ENCODE measurements around the gene FOXO3.
"Not testable (repeated sequence)": the region's sequence is repeated elsewhere in the genome, so short reads cannot be mapped to it uniquely, and the experiment has no call there.

FOXO3 gene

DNA sequence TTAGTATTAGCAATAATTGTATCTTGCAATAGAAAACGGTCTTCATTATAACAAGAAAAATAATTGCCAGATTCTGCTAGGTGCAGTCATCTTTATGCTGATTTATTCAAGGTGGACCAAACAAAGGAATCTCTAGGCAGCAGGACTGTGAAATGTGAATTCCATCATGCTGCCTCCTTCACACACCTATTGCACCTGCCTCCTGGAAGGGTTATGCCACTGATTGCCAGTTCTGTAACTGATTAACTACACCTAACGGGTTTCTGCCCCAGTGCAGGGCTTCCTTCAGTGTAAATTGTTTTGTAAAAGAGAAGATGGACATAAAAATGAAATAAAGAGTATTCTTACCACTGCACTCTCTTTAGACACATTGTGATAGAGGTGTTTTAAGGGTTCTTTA is 96.1 kb downstream of the FOXO3 start:
- Histone ChIP-seq H3K18ac (ENCODE audit: low read depth in 1 of 2, low read length in 2 of 2) (peak overlapping the region in 1 of 2 experiments; percentile 38), H3K27me3 (ENCODE audit: control insufficient read depth in 1 of 2, insufficient read depth in 1 of 2, low read length in 2 of 2) (no peaks in the 10 kb centered on the region), H3K79me1 (replicated peaks; ENCODE audit: low read length, poor library complexity, severe bottlenecking) (peaks cover 17% of the 10 kb centered on the region), H2BK15ac (ENCODE audit: low read depth, poor library complexity, severe bottlenecking) (no peak overlapping the region), H3K4me3 (ENCODE audit: insufficient read depth in 1 of 2, low read depth in 1 of 2, low read length in 2 of 2) (peak overlapping the region in 1 of 2 experiments; percentile 55), H2AK5ac (ENCODE audit: low read length, severe bottlenecking) (no peak overlapping the region), H3K4me1 (ENCODE audit: control insufficient read depth, insufficient read depth, low read depth, low read length) (peaks cover 13% of the 10 kb centered on the region), H3K23ac (ENCODE audit: low read length in 2 of 2) (no peak overlapping the region), H3K4me2 (ENCODE audit: low read length, poor library complexity, severe bottlenecking) (no peak overlapping the region), H2AFZ (ENCODE audit: low read depth, low read length) (no peak overlapping the region), H3K36me3 (ENCODE audit: control insufficient read depth in 1 of 2, insufficient read depth in 2 of 2, low read depth in 1 of 2, low read length in 2 of 2) (no peaks in the 10 kb centered on the region), H3K14ac (ENCODE audit: low read length in 2 of 2) (no peak overlapping the region), H4K8ac (ENCODE audit: low read length) (no peak overlapping the region), H4K91ac (ENCODE audit: low read length) (no peak overlapping the region), H3K9ac (ENCODE audit: low read length) (peak overlapping the region; percentile 80), H2BK5ac (ENCODE audit: low read depth, low read length, poor library complexity, severe bottlenecking) (no peak overlapping the region), H3K9me3 (ENCODE audit: control insufficient read depth, low read length) (no peaks in the 10 kb centered on the region), H2BK12ac (ENCODE audit: low read length in 2 of 2) (no peak overlapping the region), H3K27ac (ENCODE audit: low read length, poor library complexity, severe bottlenecking) (no peak overlapping the region), H3K4ac (ENCODE audit: low read depth in 1 of 2, low read length in 2 of 2) (no peak overlapping the region), H2BK120ac (ENCODE audit: low read depth, low read length) (no peak overlapping the region)
- WGBS, result no CpG with 5 or more reads among the region's 2 CpGs
- no peak for DNase-seq

DNA sequence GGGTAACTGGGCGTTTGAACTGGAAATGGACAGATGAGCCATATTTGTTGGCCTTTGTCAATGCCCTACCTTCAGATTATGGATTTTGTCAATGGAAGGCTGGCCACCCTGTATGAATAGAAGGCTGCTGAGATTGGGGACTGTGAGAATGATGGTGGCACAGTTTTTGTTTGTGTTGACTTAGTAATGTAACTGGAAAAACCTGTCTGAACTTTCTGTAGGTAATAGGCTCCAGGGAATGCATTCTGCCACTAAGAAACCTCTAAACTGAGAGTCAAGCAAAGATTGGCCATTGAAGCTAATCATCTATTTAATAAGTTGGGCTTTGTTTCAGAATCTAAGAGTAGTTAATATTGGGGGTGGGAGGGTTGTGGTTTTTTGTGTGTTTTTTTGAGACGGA is 97.5 kb downstream of the FOXO3 start:
- H3K4me3 ChIP-seq (ENCODE audit: insufficient read depth in 1 of 2, low read depth in 1 of 2, low read length in 2 of 2), result no peak overlapping the region
- H3K4me1 ChIP-seq (ENCODE audit: control insufficient read depth, insufficient read depth, low read depth, low read length), result peaks cover 13% of the 10 kb centered on the region
- H2BK15ac ChIP-seq (ENCODE audit: low read depth, poor library complexity, severe bottlenecking), result no peak overlapping the region
- H3K18ac ChIP-seq (ENCODE audit: low read depth in 1 of 2, low read length in 2 of 2), result no peak overlapping the region
- no peak overlapping the region for H3K23ac ChIP-seq (ENCODE audit: low read length in 2 of 2)
- no peak overlapping the region for H3K4ac ChIP-seq (ENCODE audit: low read depth in 1 of 2, low read length in 2 of 2)
- no peak overlapping the region for H3K14ac ChIP-seq (ENCODE audit: low read length in 2 of 2)
- no peak overlapping the region for H2BK5ac ChIP-seq (ENCODE audit: low read depth, low read length, poor library complexity, severe bottlenecking)
- H3K27me3 ChIP-seq (ENCODE audit: control insufficient read depth in 1 of 2, insufficient read depth in 1 of 2, low read length in 2 of 2), result no peaks in the 10 kb centered on the region
- peaks cover 16% of the 10 kb centered on the region for H3K79me1 ChIP-seq (replicated peaks; ENCODE audit: low read length, poor library complexity, severe bottlenecking)
- no peak overlapping the region for H4K91ac ChIP-seq (ENCODE audit: low read length)
- H4K8ac ChIP-seq (ENCODE audit: low read length), result no peak overlapping the region
- no peak overlapping the region for H3K27ac ChIP-seq (ENCODE audit: low read length, poor library complexity, severe bottlenecking)
- DNase-seq, result no peak
- H3K36me3 ChIP-seq (ENCODE audit: control insufficient read depth in 1 of 2, insufficient read depth in 2 of 2, low read depth in 1 of 2, low read length in 2 of 2), result no peaks in the 10 kb centered on the region
- no peak overlapping the region for H2BK12ac ChIP-seq (ENCODE audit: low read length in 2 of 2)
- H2BK120ac ChIP-seq (ENCODE audit: low read depth, low read length), result no peak overlapping the region
- no peak overlapping the region for H2AFZ ChIP-seq (ENCODE audit: low read depth, low read length)
- H3K9ac ChIP-seq (ENCODE audit: low read length), result no peak overlapping the region
- H3K9me3 ChIP-seq (ENCODE audit: control insufficient read depth, low read length), result no peaks in the 10 kb centered on the region
- 96% methylated on average over 2 of the region's 2 CpGs for WGBS
- no peak overlapping the region for H2AK5ac ChIP-seq (ENCODE audit: low read length, severe bottlenecking)
- H3K4me2 ChIP-seq (ENCODE audit: low read length, poor library complexity, severe bottlenecking), result no peak overlapping the region

DNA sequence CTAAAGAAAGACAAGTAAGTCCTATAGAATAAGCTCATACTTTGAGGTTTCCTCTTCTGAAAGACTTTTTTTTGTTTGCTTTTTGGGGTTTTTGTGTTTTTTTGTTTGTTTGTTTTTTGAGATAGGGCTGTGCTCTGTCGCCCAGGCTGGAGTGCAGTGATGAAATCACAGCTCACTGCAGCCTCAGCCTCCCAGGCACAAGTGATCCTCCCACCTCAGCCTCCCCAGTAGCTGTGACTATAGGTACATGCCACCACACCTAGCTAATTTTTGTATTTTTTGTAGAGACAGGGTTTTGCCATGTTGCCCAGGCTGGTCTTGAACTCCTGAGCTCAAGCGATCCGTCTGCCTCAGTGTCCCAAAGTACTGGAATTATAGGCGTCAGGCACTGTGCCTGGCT is 98.1 kb downstream of the FOXO3 start:
- H4K8ac ChIP-seq (ENCODE audit: low read length); DNase-seq; H2BK120ac ChIP-seq (ENCODE audit: low read depth, low read length); H3K23ac ChIP-seq (ENCODE audit: low read length in 2 of 2); H3K27me3 ChIP-seq (ENCODE audit: control insufficient read depth in 1 of 2, insufficient read depth in 1 of 2, low read length in 2 of 2); H2BK12ac ChIP-seq (ENCODE audit: low read length in 2 of 2); H2AFZ ChIP-seq (ENCODE audit: low read depth, low read length); H2BK15ac ChIP-seq (ENCODE audit: low read depth, poor library complexity, severe bottlenecking); H2BK5ac ChIP-seq (ENCODE audit: low read depth, low read length, poor library complexity, severe bottlenecking); H2AK5ac ChIP-seq (ENCODE audit: low read length, severe bottlenecking); H3K36me3 ChIP-seq (ENCODE audit: control insufficient read depth in 1 of 2, insufficient read depth in 2 of 2, low read depth in 1 of 2, low read length in 2 of 2); H3K27ac ChIP-seq (ENCODE audit: low read length, poor library complexity, severe bottlenecking); H3K4me3 ChIP-seq (ENCODE audit: insufficient read depth in 1 of 2, low read depth in 1 of 2, low read length in 2 of 2); H3K18ac ChIP-seq (ENCODE audit: low read depth in 1 of 2, low read length in 2 of 2); H3K9me3 ChIP-seq (ENCODE audit: control insufficient read depth, low read length); H3K9ac ChIP-seq (ENCODE audit: low read length); H3K4ac ChIP-seq (ENCODE audit: low read depth in 1 of 2, low read length in 2 of 2); H3K4me2 ChIP-seq (ENCODE audit: low read length, poor library complexity, severe bottlenecking); H4K91ac ChIP-seq (ENCODE audit: low read length); H3K14ac ChIP-seq (ENCODE audit: low read length in 2 of 2): not testable (repeated sequence)
- WGBS, result 100% methylated on average over 3 of the region's 4 CpGs
- Histone ChIP-seq H3K79me1 (replicated peaks; ENCODE audit: low read length, poor library complexity, severe bottlenecking) (peaks cover 15% of the 10 kb centered on the region), H3K4me1 (ENCODE audit: control insufficient read depth, insufficient read depth, low read depth, low read length) (peaks cover 10% of the 10 kb centered on the region)

DNA sequence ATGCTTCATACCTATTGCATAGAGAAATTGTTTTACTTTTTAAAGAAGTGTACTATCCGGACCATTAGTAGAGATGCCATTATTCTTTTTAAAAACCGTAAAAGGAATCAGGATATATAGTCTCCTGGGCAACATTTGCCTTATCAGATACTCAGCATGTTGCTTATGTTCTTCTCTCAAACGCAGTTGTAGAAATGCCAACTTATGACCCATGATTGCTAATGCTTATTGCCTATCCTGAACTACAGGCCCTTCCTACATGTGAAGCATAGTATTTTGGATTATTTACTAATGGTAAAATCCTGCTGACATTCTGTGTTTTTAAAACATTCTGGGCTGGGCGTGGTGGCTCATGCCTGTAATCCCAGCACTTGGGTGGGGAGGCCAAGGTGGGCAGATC is 99.5 kb downstream of the FOXO3 start:
- 98% methylated on average over 4 of the region's 4 CpGs for WGBS
- no peak overlapping the region for H2BK15ac ChIP-seq (ENCODE audit: low read depth, poor library complexity, severe bottlenecking)
- no peak for DNase-seq
- H2BK12ac ChIP-seq (ENCODE audit: low read length in 2 of 2), result no peak overlapping the region
- no peak overlapping the region for H4K8ac ChIP-seq (ENCODE audit: low read length)
- no peaks in the 10 kb centered on the region for H3K27me3 ChIP-seq (ENCODE audit: control insufficient read depth in 1 of 2, insufficient read depth in 1 of 2, low read length in 2 of 2)
- H3K18ac ChIP-seq (ENCODE audit: low read depth in 1 of 2, low read length in 2 of 2), result no peak overlapping the region
- H4K91ac ChIP-seq (ENCODE audit: low read length), result no peak overlapping the region
- no peak overlapping the region for H3K4ac ChIP-seq (ENCODE audit: low read depth in 1 of 2, low read length in 2 of 2)
- H2BK120ac ChIP-seq (ENCODE audit: low read depth, low read length), result no peak overlapping the region
- no peak overlapping the region for H2BK5ac ChIP-seq (ENCODE audit: low read depth, low read length, poor library complexity, severe bottlenecking)
- H2AFZ ChIP-seq (ENCODE audit: low read depth, low read length), result no peak overlapping the region
- peaks cover 12 to 13% of the 10 kb centered on the region in 2 experiments for H3K36me3 ChIP-seq (ENCODE audit: control insufficient read depth in 1 of 2, insufficient read depth in 2 of 2, low read depth in 1 of 2, low read length in 2 of 2)
- no peaks in the 10 kb centered on the region for H3K9me3 ChIP-seq (ENCODE audit: control insufficient read depth, low read length)
- H3K79me1 ChIP-seq (replicated peaks; ENCODE audit: low read length, poor library complexity, severe bottlenecking), result peaks cover 19% of the 10 kb centered on the region
- no peak overlapping the region for H2AK5ac ChIP-seq (ENCODE audit: low read length, severe bottlenecking)
- peaks cover 6% of the 10 kb centered on the region for H3K4me1 ChIP-seq (ENCODE audit: control insufficient read depth, insufficient read depth, low read depth, low read length)
- H3K23ac ChIP-seq (ENCODE audit: low read length in 2 of 2), result no peak overlapping the region
- H3K9ac ChIP-seq (ENCODE audit: low read length), result no peak overlapping the region
- no peak overlapping the region for H3K27ac ChIP-seq (ENCODE audit: low read length, poor library complexity, severe bottlenecking)
- H3K4me3 ChIP-seq (ENCODE audit: insufficient read depth in 1 of 2, low read depth in 1 of 2, low read length in 2 of 2), result no peak overlapping the region
- no peak overlapping the region for H3K4me2 ChIP-seq (ENCODE audit: low read length, poor library complexity, severe bottlenecking)
- no peak overlapping the region for H3K14ac ChIP-seq (ENCODE audit: low read length in 2 of 2)
